BLaER1 (cell line): ENCODE results near the gene CEP131.

Experiments
- H3K27ac ChIP-seq: shearing (Covaris generic); formaldehyde crosslinking; 2 replicates; pipeline ENCODE4 v1.8.1; 2022
- H3K27me3 ChIP-seq: shearing (Covaris generic); formaldehyde crosslinking; 2 replicates; pipeline ENCODE4 v1.8.1; 2022
- H3K36me3 ChIP-seq: shearing (Covaris generic); formaldehyde crosslinking; 2 replicates; pipeline ENCODE4 v1.8.1; 2022
- H3K4me1 ChIP-seq: shearing (Covaris generic); formaldehyde crosslinking; 2 replicates; pipeline ENCODE4 v1.8.1; 2022
- H3K4me2 ChIP-seq: shearing (Covaris generic); formaldehyde crosslinking; 2 replicates; pipeline ENCODE4 v1.8.1; 2022
- H3K4me3 ChIP-seq: shearing (Covaris generic); formaldehyde crosslinking; 2 replicates; pipeline ENCODE4 v1.8.1; 2022
- H3K9ac ChIP-seq: shearing (Covaris generic); formaldehyde crosslinking; 2 replicates; pipeline ENCODE4 v1.8.1; 2022
- H3K9me3 ChIP-seq: shearing (Covaris generic); formaldehyde crosslinking; 2 replicates; pipeline ENCODE4 v1.8.1; 2022
- H4K20me1 ChIP-seq: shearing (Covaris generic); formaldehyde crosslinking; 2 replicates; pipeline ENCODE4 v1.8.1; 2022
- Cebpa-rat ChIP-seq: shearing (Covaris generic); IDR thresholded peaks from 2 replicates; pipeline ENCODE4 v1.8.1; 2022

The CEP131 gene

DNA sequence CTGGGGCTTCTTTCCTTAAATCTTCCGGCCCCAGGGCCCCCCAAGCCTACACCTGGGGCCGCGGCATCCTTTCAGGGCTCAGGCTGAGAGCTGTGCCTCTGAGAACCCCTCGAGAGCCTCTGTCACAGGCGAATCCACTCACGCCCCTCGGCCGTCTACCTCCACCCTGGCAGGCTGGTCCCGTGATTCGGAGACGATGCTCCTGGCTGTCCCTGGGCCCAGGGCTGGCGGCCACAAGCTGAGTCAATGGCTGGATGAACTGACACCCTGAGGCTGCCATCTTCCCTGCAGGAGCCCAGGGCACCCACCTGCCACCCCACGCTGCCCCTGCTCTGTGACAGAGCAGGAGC is 11.7 kb upstream of the CEP131 start:
- H3K9ac ChIP-seq = no peak overlapping the region
- no peak overlapping the region for H3K4me3 ChIP-seq
- no peaks in the 10 kb centered on the region for H3K9me3 ChIP-seq
- H3K27me3 ChIP-seq = no peaks in the 10 kb centered on the region
- no peak overlapping the region for H3K27ac ChIP-seq
- peaks cover 67% of the 10 kb centered on the region for H3K36me3 ChIP-seq
- H3K4me2 ChIP-seq = no peak overlapping the region
- no peak for TF ChIP-seq Cebpa-rat
- H4K20me1 ChIP-seq = peaks cover 68% of the 10 kb centered on the region
- H3K4me1 ChIP-seq = peaks cover 19% of the 10 kb centered on the region

DNA sequence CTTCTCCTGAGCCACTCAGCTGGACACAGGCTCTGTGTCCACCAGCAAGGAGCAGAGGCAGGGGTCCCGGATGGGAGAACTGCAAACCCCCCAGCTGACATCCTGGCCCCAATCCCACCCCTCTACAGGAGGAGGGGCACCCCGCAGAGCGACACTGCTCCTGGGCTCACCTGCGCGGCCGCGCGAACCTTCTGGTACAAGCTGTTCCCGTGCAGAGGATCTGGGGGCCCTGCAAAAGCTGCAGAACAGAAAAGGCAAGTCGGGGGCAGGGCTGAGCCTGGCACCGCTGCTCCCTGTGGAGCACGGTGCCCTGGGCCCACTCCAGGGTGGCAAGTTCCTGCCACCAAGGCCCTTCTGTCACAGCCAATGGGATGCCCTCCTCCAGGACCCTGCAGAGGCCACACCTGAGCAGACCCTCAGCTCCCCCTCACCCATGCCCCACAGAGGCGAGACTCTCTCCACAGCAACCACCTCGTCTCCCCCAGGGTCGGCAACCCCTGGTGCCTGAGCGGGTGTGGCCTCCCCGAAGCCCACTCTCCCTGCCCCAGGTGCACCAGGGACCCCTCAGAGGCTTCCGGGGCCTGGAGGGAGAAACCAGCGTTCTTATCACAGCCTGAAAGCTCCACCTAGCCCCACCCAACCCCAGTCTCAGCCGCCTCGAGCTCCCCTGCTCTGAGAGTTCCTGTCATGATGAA is 11.2 kb upstream of the CEP131 start:
- no peak overlapping the region for H3K27ac ChIP-seq
- H3K36me3 ChIP-seq = peaks cover 70% of the 10 kb centered on the region
- H3K9me3 ChIP-seq = no peaks in the 10 kb centered on the region
- H3K27me3 ChIP-seq = no peaks in the 10 kb centered on the region
- peaks cover 68% of the 10 kb centered on the region for H4K20me1 ChIP-seq
- no peak for TF ChIP-seq Cebpa-rat
- no peak overlapping the region for H3K4me3 ChIP-seq
- peaks cover 19% of the 10 kb centered on the region for H3K4me1 ChIP-seq
- no peak overlapping the region for H3K4me2 ChIP-seq
- H3K9ac ChIP-seq = no peak overlapping the region

GRCh38 chr17:81233316-81233715 is 10.6 kb upstream of the CEP131 start:
- Histone ChIP-seq H3K4me2 (no peak overlapping the region), H3K36me3 (peaks cover 76% of the 10 kb centered on the region), H3K4me3 (no peak overlapping the region), H3K9ac (no peak overlapping the region), H4K20me1 (peaks cover 64% of the 10 kb centered on the region), H3K27ac (no peak overlapping the region), H3K27me3 (no peaks in the 10 kb centered on the region), H3K9me3 (no peaks in the 10 kb centered on the region), H3K4me1 (peaks cover 18% of the 10 kb centered on the region)
- no peak for TF ChIP-seq Cebpa-rat

- H4K20me1 ChIP-seq = peaks cover 59% of the 10 kb centered on the region
- no peak overlapping the region for H3K4me3 ChIP-seq
- no peak overlapping the region for H3K4me2 ChIP-seq
- H3K9me3 ChIP-seq = no peaks in the 10 kb centered on the region
- H3K36me3 ChIP-seq = peaks cover 80% of the 10 kb centered on the region
- no peak overlapping the region for H3K27ac ChIP-seq
- H3K9ac ChIP-seq = no peak overlapping the region
- no peak for TF ChIP-seq Cebpa-rat
- peaks cover 12% of the 10 kb centered on the region for H3K4me1 ChIP-seq
- no peaks in the 10 kb centered on the region for H3K27me3 ChIP-seq
Measured at GRCh38 chr17:81232616-81233241, 10.0 kb upstream of the CEP131 start.

DNA sequence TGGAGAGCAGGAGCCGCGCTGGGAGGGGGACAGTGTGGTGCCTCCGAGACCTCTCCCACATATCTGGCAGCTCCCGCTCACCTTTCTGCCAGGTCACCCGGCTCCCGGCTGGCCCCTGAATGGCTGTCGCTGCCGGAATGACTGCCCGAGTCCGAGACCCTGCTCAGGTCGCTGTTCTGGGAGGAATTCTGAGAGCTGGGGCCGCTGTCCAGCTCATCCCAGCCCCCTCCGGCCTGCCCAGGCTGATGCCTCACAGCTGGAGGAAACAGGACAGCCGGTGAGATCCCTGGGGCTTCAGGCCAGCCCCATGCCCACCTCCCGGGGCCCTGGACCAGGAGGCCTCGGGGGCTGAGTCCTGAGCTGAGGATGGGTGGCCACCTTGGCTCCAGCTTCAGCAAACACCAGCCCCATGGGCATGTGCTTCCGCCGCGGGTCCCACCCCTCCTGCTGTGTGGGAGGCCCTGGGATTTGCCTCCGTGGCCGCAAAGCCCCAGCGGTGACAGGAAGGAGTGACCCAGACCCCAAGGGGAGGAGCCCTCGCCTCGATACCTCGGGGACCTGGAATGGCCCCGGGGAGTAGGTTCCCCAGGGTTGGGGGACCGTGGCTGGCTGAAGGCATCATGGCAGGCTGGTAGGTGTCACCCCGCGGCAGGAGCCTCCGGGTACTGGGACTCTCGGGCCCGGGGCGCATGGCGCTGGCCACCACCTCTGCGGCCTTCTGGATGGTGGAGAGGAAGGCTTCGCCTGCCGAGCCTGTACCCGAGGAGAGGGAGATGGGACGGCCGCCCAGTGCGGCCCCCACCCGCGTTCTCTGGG is 9.2 kb upstream of the CEP131 start:
- peaks cover 5% of the 10 kb centered on the region; the same call in 1 of the 2 replicates for H3K4me1 ChIP-seq

GRCh38 chr17:81231121-81231645 is 8.4 kb upstream of the CEP131 start:
- H4K20me1 ChIP-seq = peaks cover 43% of the 10 kb centered on the region
- H3K9ac ChIP-seq = no peak overlapping the region
- no peak overlapping the region for H3K4me2 ChIP-seq
- TF ChIP-seq Cebpa-rat = no peak
- no peaks in the 10 kb centered on the region for H3K4me1 ChIP-seq
- H3K9me3 ChIP-seq = peaks cover 4% of the 10 kb centered on the region; the same call in 1 of the 2 replicates
- H3K36me3 ChIP-seq = peaks cover 70% of the 10 kb centered on the region
- no peaks in the 10 kb centered on the region for H3K27me3 ChIP-seq
- no peak overlapping the region for H3K27ac ChIP-seq
- no peak overlapping the region for H3K4me3 ChIP-seq

More for the DNA sequence above, 9.2 kb upstream of the CEP131 start:
- H3K9ac ChIP-seq = no peak overlapping the region
- peaks cover 4% of the 10 kb centered on the region; the same call in 1 of the 2 replicates for H3K9me3 ChIP-seq
- no peak overlapping the region for H3K27ac ChIP-seq
- H3K4me3 ChIP-seq = no peak overlapping the region
- no peak for TF ChIP-seq Cebpa-rat
- H3K36me3 ChIP-seq = peaks cover 78% of the 10 kb centered on the region
- peaks cover 51% of the 10 kb centered on the region for H4K20me1 ChIP-seq
- H3K4me2 ChIP-seq = no peak overlapping the region
- H3K27me3 ChIP-seq = no peaks in the 10 kb centered on the region

DNA sequence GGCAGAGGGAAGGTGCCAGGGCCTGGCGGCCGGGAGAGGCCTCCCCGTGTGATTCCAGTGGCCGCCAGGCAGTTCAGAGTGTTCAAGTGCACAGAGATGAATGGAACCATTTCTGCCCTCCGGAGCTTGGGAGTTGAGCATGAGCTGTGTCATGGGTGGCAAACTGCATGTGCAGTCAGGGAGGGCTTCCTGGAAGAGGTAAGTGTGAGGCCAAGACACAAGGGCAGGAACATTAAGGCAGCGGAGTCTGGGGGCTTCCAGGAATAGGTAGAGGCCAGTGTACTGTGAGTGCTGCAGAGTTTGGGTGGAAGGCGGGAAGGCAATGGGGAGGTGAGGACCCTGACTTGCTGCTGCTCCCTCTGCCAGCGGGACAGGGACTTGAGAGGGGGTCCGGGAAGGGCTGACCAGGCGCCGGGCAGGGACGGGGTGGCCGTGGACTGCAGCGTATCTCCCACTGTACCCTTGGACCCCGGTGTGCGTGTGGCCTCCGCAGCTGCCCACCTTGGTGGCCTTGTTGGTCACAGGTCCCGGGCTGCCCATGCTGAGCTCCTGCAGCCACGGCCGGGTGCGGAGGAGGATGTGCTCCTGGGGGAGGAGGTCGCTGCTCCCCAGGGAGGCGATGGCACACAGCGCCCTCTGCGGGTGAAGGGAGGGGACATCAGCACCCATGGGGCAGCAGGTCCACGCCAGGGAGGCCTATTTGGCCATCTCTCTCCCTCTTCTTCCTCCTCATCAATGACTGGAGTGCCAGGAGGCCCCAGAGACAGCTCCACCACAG is 7.5 kb upstream of the CEP131 start:
- Histone ChIP-seq H3K27me3 (no peaks in the 10 kb centered on the region), H3K4me1 (no peaks in the 10 kb centered on the region), H3K9ac (no peak overlapping the region), H3K27ac (no peak overlapping the region), H3K9me3 (peaks cover 4% of the 10 kb centered on the region; the same call in 1 of the 2 replicates), H4K20me1 (peaks cover 34% of the 10 kb centered on the region), H3K4me2 (no peak overlapping the region), H3K4me3 (no peak overlapping the region), H3K36me3 (peaks cover 63% of the 10 kb centered on the region)
- TF ChIP-seq Cebpa-rat = no peak

DNA sequence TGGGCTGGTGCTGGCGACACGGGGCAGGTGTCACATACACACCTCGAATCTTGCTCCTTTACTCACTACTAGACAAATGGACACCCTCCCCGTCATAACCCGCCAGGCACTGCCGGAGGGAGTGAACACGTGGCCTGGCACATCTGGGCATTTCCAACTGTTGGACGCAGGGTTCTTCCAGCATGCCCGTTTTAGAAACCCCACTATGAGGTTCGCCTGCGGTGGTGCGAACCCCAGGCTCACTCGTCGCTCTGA is 6.8 kb upstream of the CEP131 start:
- Histone ChIP-seq H3K27ac (no peak overlapping the region), H3K4me3 (no peak overlapping the region), H3K4me2 (no peak overlapping the region), H3K9ac (no peak overlapping the region), H4K20me1 (peaks cover 28% of the 10 kb centered on the region), H3K4me1 (no peaks in the 10 kb centered on the region), H3K36me3 (peaks cover 63% of the 10 kb centered on the region), H3K27me3 (no peaks in the 10 kb centered on the region), H3K9me3 (peaks cover 4% of the 10 kb centered on the region; the same call in 1 of the 2 replicates)
- no peak for TF ChIP-seq Cebpa-rat

DNA sequence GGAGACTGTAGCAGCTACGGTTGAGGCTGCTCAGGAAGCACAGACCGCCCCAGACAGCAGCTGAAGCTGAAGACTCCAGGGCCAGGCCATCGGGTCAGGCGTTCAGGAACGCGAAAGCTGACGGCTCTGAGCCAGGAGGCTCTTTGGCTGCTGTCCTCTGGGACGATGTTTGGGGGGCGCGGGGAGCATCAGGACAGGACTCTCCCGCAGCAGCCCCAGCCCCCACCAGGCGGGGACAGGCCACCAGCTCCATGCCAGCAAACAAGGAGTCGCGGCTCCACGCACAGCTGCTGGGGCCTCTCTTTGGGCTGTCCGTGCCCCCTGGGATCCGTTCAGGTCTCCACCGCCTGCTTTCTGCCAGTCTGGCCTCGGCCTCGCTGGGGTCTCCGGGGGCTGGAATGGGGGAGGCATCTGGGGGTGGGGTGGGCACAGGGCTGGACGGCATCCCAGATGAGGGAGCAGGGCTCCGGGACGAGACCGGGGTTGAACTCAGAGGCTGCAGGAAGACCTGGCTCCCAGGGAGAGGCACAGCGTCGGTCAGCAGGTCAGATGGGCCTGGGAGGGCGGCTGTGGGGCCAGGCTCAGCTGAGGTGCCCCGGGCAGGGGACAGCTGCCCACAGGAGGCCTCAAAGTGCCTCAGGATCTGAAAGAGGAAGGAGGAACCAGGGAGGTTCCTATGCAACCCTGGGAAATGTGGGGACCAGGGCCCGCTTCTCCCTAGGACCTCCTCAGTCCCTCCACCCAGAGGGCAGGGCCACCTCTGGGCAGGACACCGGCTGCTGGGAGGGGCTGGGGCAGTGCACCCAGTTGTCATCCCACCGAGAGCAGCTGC is 6.3 kb upstream of the CEP131 start:
- Histone ChIP-seq H3K27me3 (no peaks in the 10 kb centered on the region), H3K27ac (no peak overlapping the region), H3K9ac (no peak overlapping the region), H3K4me3 (no peak overlapping the region), H3K4me1 (peaks cover 1% of the 10 kb centered on the region), H3K36me3 (peaks cover 59% of the 10 kb centered on the region), H3K9me3 (peaks cover 4% of the 10 kb centered on the region; the same call in 1 of the 2 replicates), H3K4me2 (no peak overlapping the region), H4K20me1 (peaks cover 23% of the 10 kb centered on the region)
- TF ChIP-seq Cebpa-rat = no peak
